ENCODE measurements around the gene FIBCD1.

DNA sequence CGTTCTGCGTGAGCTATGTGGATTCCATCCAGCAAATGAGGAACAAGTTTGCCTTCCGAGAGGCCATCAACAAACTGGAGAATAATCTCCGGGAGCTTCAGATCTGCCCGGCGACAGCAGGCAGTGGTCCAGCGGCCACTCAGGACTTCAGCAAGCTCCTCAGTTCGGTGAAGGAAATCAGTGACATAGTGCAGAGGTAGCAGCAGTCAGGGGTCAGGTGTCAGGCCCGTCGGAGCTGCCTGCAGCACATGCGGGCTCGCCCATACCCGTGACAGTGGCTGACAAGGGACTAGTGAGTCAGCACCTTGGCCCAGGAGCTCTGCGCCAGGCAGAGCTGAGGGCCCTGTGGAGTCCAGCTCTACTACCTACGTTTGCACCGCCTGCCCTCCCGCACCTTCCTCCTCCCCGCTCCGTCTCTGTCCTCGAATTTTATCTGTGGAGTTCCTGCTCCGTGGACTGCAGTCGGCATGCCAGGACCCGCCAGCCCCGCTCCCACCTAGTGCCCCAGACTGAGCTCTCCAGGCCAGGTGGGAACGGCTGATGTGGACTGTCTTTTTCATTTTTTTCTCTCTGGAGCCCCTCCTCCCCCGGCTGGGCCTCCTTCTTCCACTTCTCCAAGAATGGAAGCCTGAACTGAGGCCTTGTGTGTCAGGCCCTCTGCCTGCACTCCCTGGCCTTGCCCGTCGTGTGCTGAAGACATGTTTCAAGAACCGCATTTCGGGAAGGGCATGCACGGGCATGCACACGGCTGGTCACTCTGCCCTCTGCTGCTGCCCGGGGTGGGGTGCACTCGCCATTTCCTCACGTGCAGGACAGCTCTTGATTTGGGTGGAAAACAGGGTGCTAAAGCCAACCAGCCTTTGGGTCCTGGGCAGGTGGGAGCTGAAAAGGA is 53.3 kb downstream of the FIBCD1 start:
- TF ChIP-seq EZH2 (IDR thresholded peaks at IDR 0.05; ENCODE audit: borderline replicate concordance, low read length), result no peak
- TF ChIP-seq, protein P1, sequence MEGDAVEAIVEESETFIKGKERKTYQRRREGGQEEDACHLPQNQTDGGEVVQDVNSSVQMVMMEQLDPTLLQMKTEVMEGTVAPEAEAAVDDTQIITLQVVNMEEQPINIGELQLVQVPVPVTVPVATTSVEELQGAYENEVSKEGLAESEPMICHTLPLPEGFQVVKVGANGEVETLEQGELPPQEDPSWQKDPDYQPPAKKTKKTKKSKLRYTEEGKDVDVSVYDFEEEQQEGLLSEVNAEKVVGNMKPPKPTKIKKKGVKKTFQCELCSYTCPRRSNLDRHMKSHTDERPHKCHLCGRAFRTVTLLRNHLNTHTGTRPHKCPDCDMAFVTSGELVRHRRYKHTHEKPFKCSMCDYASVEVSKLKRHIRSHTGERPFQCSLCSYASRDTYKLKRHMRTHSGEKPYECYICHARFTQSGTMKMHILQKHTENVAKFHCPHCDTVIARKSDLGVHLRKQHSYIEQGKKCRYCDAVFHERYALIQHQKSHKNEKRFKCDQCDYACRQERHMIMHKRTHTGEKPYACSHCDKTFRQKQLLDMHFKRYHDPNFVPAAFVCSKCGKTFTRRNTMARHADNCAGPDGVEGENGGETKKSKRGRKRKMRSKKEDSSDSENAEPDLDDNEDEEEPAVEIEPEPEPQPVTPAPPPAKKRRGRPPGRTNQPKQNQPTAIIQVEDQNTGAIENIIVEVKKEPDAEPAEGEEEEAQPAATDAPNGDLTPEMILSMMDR (IDR thresholded peaks at IDR 0.05; ENCODE audit: low read length), result no peak
